Testis (tissue), 3 donors: ENCODE measurements around the gene CNTFR. TPM values are rescaled to one million over a fixed set of nuclear protein-coding genes. Genes with fewer than 3 reads are reported as not detected.

Experiments
- DNase-seq: peaks from one replicate; pipeline ENCODE4 v3.0.0-alpha.2; 2019
- H3K27ac ChIP-seq, 2 donors: fragments of 200-600 bp; sonication (generic); one replicate each; pipeline ENCODE4 v1.5.1; 2019
- H3K27me3 ChIP-seq: fragments of 200-600 bp; sonication (generic); one replicate; pipeline ENCODE4 v1.5.1; 2019
- H3K36me3 ChIP-seq: fragments of 200-600 bp; sonication (generic); one replicate; pipeline ENCODE4 v1.5.1; 2017; ENCODE audit warnings: low read depth; ENCODE audit errors: missing control alignments
- H3K4me1 ChIP-seq: fragments of 200-600 bp; sonication (generic); one replicate; pipeline ENCODE4 v1.5.1; 2019
- H3K4me3 ChIP-seq, 2 donors: fragments of 200-600 bp; sonication (generic); one replicate each; pipeline ENCODE4 v1.5.1; 2017 to 2019
- H3K9me3 ChIP-seq: fragments of 200-600 bp; sonication (generic); one replicate; pipeline ENCODE4 v1.5.1; 2017
- CTCF ChIP-seq, 3 experiments: fragments of 450-650 bp in 2 of 3; fragments of 200-600 bp in 1 of 3; sonication (generic) in 1 of 3; IDR thresholded peaks; one replicate each; pipeline ENCODE4 v1.5.1; 2016 to 2019; ENCODE audit warnings: antibody characterized with exemption in 3 of 3, mild to moderate bottlenecking in 2 of 3, moderate library complexity in 1 of 3
- POLR2A ChIP-seq: fragments of 450-650 bp; IDR thresholded peaks from one replicate; pipeline ENCODE4 v1.6.1; 2017; ENCODE audit warnings: antibody characterized with exemption, mild to moderate bottlenecking, moderate library complexity
- WGBS, 2 donors: methylation state at CpG; one replicate each; pipeline ENCODE4 v1.1.5; 2018; 5-methylcytosine and 5-hydroxymethylcytosine counted together
- intact Hi-C: fragments of 100-400 bp; cut with DNase I; formaldehyde crosslinking; loops from one replicate; pipeline ENCODE4 v1.15.1; 2023; ENCODE audit warnings: low total_unique reads
- polyA plus RNA-seq: library from polyadenylated mRNA; stranded (reverse); fragments of 350-450 nt; fragmentation: Illumina TruSeq; extraction: RNeasy Lipid Tissue Mini Kit (QIAGEN cat#74804); gene quantifications from one replicate; pipeline ENCODE4 v1.2.3, GENCODE V29; 2014; ENCODE audit warnings: low read depth, low replicate concordance; ENCODE audit not compliant: insufficient read depth
- total RNA-seq, 2 donors: library from RNA; depleted of rRNA; stranded (reverse); fragments of >200 nt; gene quantifications; one replicate each; pipeline ENCODE4 v1.2.3, GENCODE V29; 2016

Gene CNTFR
- total and polyA plus RNA-seq, 3 donors from 2014 or later = 11.8 to 16.0 (median 16.0) TPM

- no peak overlapping the region for H3K27ac ChIP-seq
- DNase-seq = no peak
- no peaks in the 10 kb centered on the region for H3K27me3 ChIP-seq
- no peaks in the 10 kb centered on the region for H3K9me3 ChIP-seq
- no peak overlapping the region for H3K4me3 ChIP-seq
- intact Hi-C loops = no loop called here
- peaks cover 3% of the 10 kb centered on the region for H3K4me1 ChIP-seq
- H3K36me3 ChIP-seq = no peaks in the 10 kb centered on the region
- TF ChIP-seq POLR2A = no peak
- TF ChIP-seq CTCF (IDR thresholded peaks at IDR 0.05) = no peak
These were observed 16.7 kb upstream of the CNTFR start for GRCh38 chr9:34606190-34606589.

- intact Hi-C loops = no loop called here
These were observed 14.2 kb upstream of the CNTFR start for GRCh38 chr9:34603610-34604231.

GRCh38 chr9:34601937-34602573 is 12.5 kb upstream of the CNTFR start:
- no peak overlapping the region for H3K4me3 ChIP-seq
- H3K27me3 ChIP-seq = no peaks in the 10 kb centered on the region
- no peak for TF ChIP-seq POLR2A
- TF ChIP-seq CTCF (IDR thresholded peaks at IDR 0.05) = no peak
- intact Hi-C loops = no loop called here
- no peaks in the 10 kb centered on the region for H3K9me3 ChIP-seq
- DNase-seq = no peak
- H3K36me3 ChIP-seq = no peaks in the 10 kb centered on the region
- H3K27ac ChIP-seq = no peak overlapping the region
- no peaks in the 10 kb centered on the region for H3K4me1 ChIP-seq
- WGBS, 2 donors = 84 to 90% methylated on average over 6 of the region's 6 CpGs

More at GRCh38 chr9:34603610-34604231, 14.2 kb upstream of the CNTFR start:
- Histone ChIP-seq H3K27me3 (no peaks in the 10 kb centered on the region), H3K4me1 (no peaks in the 10 kb centered on the region), H3K27ac (no peak overlapping the region), H3K9me3 (no peaks in the 10 kb centered on the region), H3K36me3 (no peaks in the 10 kb centered on the region), H3K4me3 (no peak overlapping the region)
- TF ChIP-seq POLR2A (no peak), CTCF (IDR thresholded peaks at IDR 0.05) (peak; percentile 84 to 94 (median 90))
- peak; percentile 93 for DNase-seq
- 75 to 88% methylated on average over 2 to 4 of the region's 4 CpGs for WGBS, 2 donors

- Histone ChIP-seq H3K4me1 (no peaks in the 10 kb centered on the region), H3K27me3 (no peaks in the 10 kb centered on the region), H3K27ac (no peak overlapping the region), H3K36me3 (no peaks in the 10 kb centered on the region), H3K4me3 (no peak overlapping the region), H3K9me3 (no peaks in the 10 kb centered on the region)
- no peak for DNase-seq
- intact Hi-C loops = no loop called here
- TF ChIP-seq POLR2A (no peak), CTCF (IDR thresholded peaks at IDR 0.05) (no peak)
- 71 to 83% methylated on average over 1 of the region's 1 CpG for WGBS, 2 donors
These were observed 11.4 kb upstream of the CNTFR start for GRCh38 chr9:34600908-34601307.

GRCh38 chr9:34599546-34599945 is 10.0 kb upstream of the CNTFR start:
- TF ChIP-seq POLR2A (no peak), CTCF (IDR thresholded peaks at IDR 0.05) (no peak)
- H3K27ac ChIP-seq = no peak overlapping the region
- WGBS, 2 donors = 45 to 48% methylated on average over 1 of the region's 1 CpG
- H3K27me3 ChIP-seq = no peaks in the 10 kb centered on the region
- no peak overlapping the region for H3K4me3 ChIP-seq
- no peak for DNase-seq
- no peaks in the 10 kb centered on the region for H3K36me3 ChIP-seq
- intact Hi-C loops = no loop called here
- H3K9me3 ChIP-seq = no peaks in the 10 kb centered on the region
- no peaks in the 10 kb centered on the region for H3K4me1 ChIP-seq
